ENCODE data around the gene USH1C.

Gene USH1C

GRCh38 chr11:17561526-17561925 lies 17.3 kb upstream of the USH1C start:
- Histone ChIP-seq H3K9ac (ENCODE audit: insufficient read length) (no peak overlapping the region), H3K36me3 (ENCODE audit: insufficient read depth, low read length) (no peaks in the 10 kb centered on the region), H3K9me3 (ENCODE audit: low read depth, low read length) (no peaks in the 10 kb centered on the region), H3K27ac (no peak overlapping the region), H3K4me3 (no peak overlapping the region)
- DNase-seq (ENCODE audit: low read depth, low spot score) = no peak
- TF ChIP-seq EZH2 (IDR thresholded peaks at IDR 0.05) (no peak), FOXP2 (optimal IDR thresholded peaks at IDR 0.05; ENCODE audit: control extremely low read depth, extremely low read length, insufficient read depth) (no peak), POLR2AphosphoS5 (IDR thresholded peaks at IDR 0.05; ENCODE audit: borderline replicate concordance, low read depth, low read length) (no peak)

- DNase-seq (ENCODE audit: low read depth, low spot score) = no peak
- no peak overlapping the region for H3K4me3 ChIP-seq
- H3K9ac ChIP-seq (ENCODE audit: insufficient read length) = no peak overlapping the region
- H3K9me3 ChIP-seq (ENCODE audit: low read depth, low read length) = no peaks in the 10 kb centered on the region
- no peak overlapping the region for H3K27ac ChIP-seq
- no peaks in the 10 kb centered on the region for H3K36me3 ChIP-seq (ENCODE audit: insufficient read depth, low read length)
- TF ChIP-seq POLR2AphosphoS5 (IDR thresholded peaks at IDR 0.05; ENCODE audit: borderline replicate concordance, low read depth, low read length) = no peak
- no peak for TF ChIP-seq EZH2 (IDR thresholded peaks at IDR 0.05)
- TF ChIP-seq FOXP2 (optimal IDR thresholded peaks at IDR 0.05; ENCODE audit: control extremely low read depth, extremely low read length, insufficient read depth) = no peak
These were observed 16.8 kb upstream of the USH1C start for GRCh38 chr11:17561111-17561415.

GRCh38 chr11:17560281-17561110 lies 16.3 kb upstream of the USH1C start:
- Histone ChIP-seq H3K36me3 (ENCODE audit: insufficient read depth, low read length) (no peaks in the 10 kb centered on the region), H3K4me3 (no peak overlapping the region), H3K9me3 (ENCODE audit: low read depth, low read length) (no peaks in the 10 kb centered on the region), H3K9ac (ENCODE audit: insufficient read length) (no peak overlapping the region), H3K27ac (no peak overlapping the region)
- DNase-seq (ENCODE audit: low read depth, low spot score) = no peak
- TF ChIP-seq EZH2 (IDR thresholded peaks at IDR 0.05) (no peak), FOXP2 (optimal IDR thresholded peaks at IDR 0.05; ENCODE audit: control extremely low read depth, extremely low read length, insufficient read depth) (no peak), POLR2AphosphoS5 (IDR thresholded peaks at IDR 0.05; ENCODE audit: borderline replicate concordance, low read depth, low read length) (no peak)

GRCh38 chr11:17559341-17560087 lies 15.3 kb upstream of the USH1C start:
- Histone ChIP-seq H3K4me3 (no peak overlapping the region), H3K9me3 (ENCODE audit: low read depth, low read length) (no peaks in the 10 kb centered on the region), H3K36me3 (ENCODE audit: insufficient read depth, low read length) (no peaks in the 10 kb centered on the region), H3K9ac (ENCODE audit: insufficient read length) (no peak overlapping the region), H3K27ac (no peak overlapping the region)
- DNase-seq (ENCODE audit: low read depth, low spot score) = no peak
- TF ChIP-seq EZH2 (IDR thresholded peaks at IDR 0.05) (no peak), FOXP2 (optimal IDR thresholded peaks at IDR 0.05; ENCODE audit: control extremely low read depth, extremely low read length, insufficient read depth) (no peak), POLR2AphosphoS5 (IDR thresholded peaks at IDR 0.05; ENCODE audit: borderline replicate concordance, low read depth, low read length) (no peak)

GRCh38 chr11:17558916-17559315 lies 14.7 kb upstream of the USH1C start:
- H3K36me3 ChIP-seq (ENCODE audit: insufficient read depth, low read length) = no peaks in the 10 kb centered on the region
- no peaks in the 10 kb centered on the region for H3K9me3 ChIP-seq (ENCODE audit: low read depth, low read length)
- no peak for DNase-seq (ENCODE audit: low read depth, low spot score)
- TF ChIP-seq EZH2 (IDR thresholded peaks at IDR 0.05) (no peak), POLR2AphosphoS5 (IDR thresholded peaks at IDR 0.05; ENCODE audit: borderline replicate concordance, low read depth, low read length) (no peak), FOXP2 (optimal IDR thresholded peaks at IDR 0.05; ENCODE audit: control extremely low read depth, extremely low read length, insufficient read depth) (no peak)
- H3K27ac ChIP-seq = no peak overlapping the region
- no peak overlapping the region for H3K9ac ChIP-seq (ENCODE audit: insufficient read length)
- no peak overlapping the region for H3K4me3 ChIP-seq

GRCh38 chr11:17558025-17558780 lies 14.0 kb upstream of the USH1C start:
- no peak for TF ChIP-seq EZH2 (IDR thresholded peaks at IDR 0.05)
- TF ChIP-seq POLR2AphosphoS5 (IDR thresholded peaks at IDR 0.05; ENCODE audit: borderline replicate concordance, low read depth, low read length) = no peak
- no peak for TF ChIP-seq FOXP2 (optimal IDR thresholded peaks at IDR 0.05; ENCODE audit: control extremely low read depth, extremely low read length, insufficient read depth)
- no peak for DNase-seq (ENCODE audit: low read depth, low spot score)
- H3K4me3 ChIP-seq = no peak overlapping the region

GRCh38 chr11:17556999-17557398 lies 12.8 kb upstream of the USH1C start:
- no peak for DNase-seq (ENCODE audit: low read depth, low spot score)
- H3K27ac ChIP-seq = no peak overlapping the region

More at GRCh38 chr11:17558025-17558780, 14.0 kb upstream of the USH1C start:
- Histone ChIP-seq H3K9me3 (ENCODE audit: low read depth, low read length) (no peaks in the 10 kb centered on the region), H3K27ac (no peak overlapping the region), H3K9ac (ENCODE audit: insufficient read length) (no peak overlapping the region), H3K36me3 (ENCODE audit: insufficient read depth, low read length) (no peaks in the 10 kb centered on the region)

GRCh38 chr11:17554487-17554886 lies 10.3 kb upstream of the USH1C start:
- Histone ChIP-seq H3K36me3 (ENCODE audit: insufficient read depth, low read length) (no peaks in the 10 kb centered on the region), H3K9me3 (ENCODE audit: low read depth, low read length) (no peaks in the 10 kb centered on the region), H3K9ac (ENCODE audit: insufficient read length) (no peak overlapping the region), H3K4me3 (no peak overlapping the region), H3K27ac (no peak overlapping the region)
- DNase-seq (ENCODE audit: low read depth, low spot score) = no peak
- no peak for TF ChIP-seq POLR2AphosphoS5 (IDR thresholded peaks at IDR 0.05; ENCODE audit: borderline replicate concordance, low read depth, low read length)
- TF ChIP-seq EZH2 (IDR thresholded peaks at IDR 0.05) = no peak
- no peak for TF ChIP-seq FOXP2 (optimal IDR thresholded peaks at IDR 0.05; ENCODE audit: control extremely low read depth, extremely low read length, insufficient read depth)

More at GRCh38 chr11:17556999-17557398, 12.8 kb upstream of the USH1C start:
- no peak overlapping the region for H3K9ac ChIP-seq (ENCODE audit: insufficient read length)
- TF ChIP-seq POLR2AphosphoS5 (IDR thresholded peaks at IDR 0.05; ENCODE audit: borderline replicate concordance, low read depth, low read length) = no peak
- no peak for TF ChIP-seq EZH2 (IDR thresholded peaks at IDR 0.05)
- TF ChIP-seq FOXP2 (optimal IDR thresholded peaks at IDR 0.05; ENCODE audit: control extremely low read depth, extremely low read length, insufficient read depth) = no peak
- no peak overlapping the region for H3K4me3 ChIP-seq
- H3K36me3 ChIP-seq (ENCODE audit: insufficient read depth, low read length) = no peaks in the 10 kb centered on the region
- no peaks in the 10 kb centered on the region for H3K9me3 ChIP-seq (ENCODE audit: low read depth, low read length)
